Stromal cell of bone marrow (primary cell): ENCODE results near the gene IL17REL.
A peak's percentile ranks its signal among the peaks of the same experiment; 100 is the strongest.

ENCODE experiments used
- DNase-seq: peaks from one replicate; pipeline ENCODE4 v3.0.0-alpha.2; 2012; ENCODE audit warnings: low read depth

IL17REL gene

GRCh38 chr22:49966774-49967705, 45.5 kb downstream of the IL17REL start:
- DNase-seq = no peak

GRCh38 chr22:49966041-49966773, 46.4 kb downstream of the IL17REL start:
- no peak for DNase-seq

GRCh38 chr22:49965091-49966040, 47.2 kb downstream of the IL17REL start:
- DNase-seq = no peak

GRCh38 chr22:49964136-49965090, 48.2 kb downstream of the IL17REL start:
- DNase-seq = no peak

GRCh38 chr22:49963647-49964026, 48.9 kb downstream of the IL17REL start:
- DNase-seq = no peak

GRCh38 chr22:49962751-49963646, 49.6 kb downstream of the IL17REL start:
- no peak for DNase-seq

GRCh38 chr22:49962012-49962750, 50.4 kb downstream of the IL17REL start:
- DNase-seq = peak; percentile 86

GRCh38 chr22:49961601-49962011, 51.0 kb downstream of the IL17REL start:
- no peak for DNase-seq

- no peak for DNase-seq
Measured at GRCh38 chr22:49961005-49961600, 51.5 kb downstream of the IL17REL start.

GRCh38 chr22:49960159-49961004, 52.2 kb downstream of the IL17REL start, which contains the start of gene PIM3:
PIM3 (plus strand) TSS chr22:49960772; CDS start chr22:49960948, 176 bp downstream.
- peak; percentile 93 for DNase-seq

- DNase-seq = no peak
Measured at GRCh38 chr22:49959782-49960158, 52.8 kb downstream of the IL17REL start.

- DNase-seq = no peak
Measured at GRCh38 chr22:49958931-49959781, 53.4 kb downstream of the IL17REL start.

- DNase-seq = no peak
Measured at GRCh38 chr22:49958366-49958921, 54.1 kb downstream of the IL17REL start.

GRCh38 chr22:49957826-49958365, 54.7 kb downstream of the IL17REL start:
- DNase-seq = no peak

- DNase-seq = no peak
Measured at GRCh38 chr22:49956914-49957825, 55.4 kb downstream of the IL17REL start.
